Osteoblast (primary cell): ENCODE measurements around the gene KISS1R. TPM values are rescaled to one million over a fixed set of nuclear protein-coding genes. Genes with fewer than 3 reads are reported as not detected.

ENCODE experiments used
- DNase-seq: peaks from one replicate; pipeline ENCODE4 v3.0.0; 2011; ENCODE audit warnings: low spot score, mixed read lengths; ENCODE audit not compliant: insufficient read length; ENCODE audit errors: missing footprints
- H2AFZ ChIP-seq: 2 replicates; pipeline ENCODE4 v1.6.0; 2011; ENCODE audit warnings: mild to moderate bottlenecking, low read length
- H3K27ac ChIP-seq: 2 replicates; pipeline ENCODE4 v1.5.1; 2011; ENCODE audit warnings: mild to moderate bottlenecking, low read depth, low read length, moderate library complexity
- H3K27me3 ChIP-seq: 2 replicates; pipeline ENCODE4 v1.6.0; 2012; ENCODE audit warnings: mild to moderate bottlenecking, control low read depth, inconsistent platforms, low read length, moderate library complexity; ENCODE audit not compliant: insufficient read depth
- H3K36me3 ChIP-seq: 2 replicates; pipeline ENCODE4 v1.5.1; 2011; ENCODE audit warnings: mild to moderate bottlenecking, low read length, control low read depth, moderate library complexity; ENCODE audit not compliant: insufficient read depth
- H3K4me1 ChIP-seq: 2 replicates; pipeline ENCODE4 v1.5.1; 2011; ENCODE audit warnings: mild to moderate bottlenecking, low read length, control low read depth, moderate library complexity; ENCODE audit not compliant: insufficient read depth
- H3K4me2 ChIP-seq: 2 replicates; pipeline ENCODE4 v1.6.0; 2011; ENCODE audit warnings: mild to moderate bottlenecking, low read length; ENCODE audit not compliant: insufficient read depth
- H3K4me3 ChIP-seq: fragments of 200-600 bp; sonication (generic); 3 replicates; pipeline ENCODE4 v1.5.1; 2012; ENCODE audit warnings: mild to moderate bottlenecking, low read length, inconsistent platforms; ENCODE audit not compliant: insufficient read depth
- H3K79me2 ChIP-seq: 2 replicates; pipeline ENCODE4 v1.6.0; 2012; ENCODE audit warnings: mild to moderate bottlenecking, low read length, control low read depth, inconsistent platforms; ENCODE audit not compliant: insufficient read depth
- H3K9me3 ChIP-seq: 2 replicates; pipeline ENCODE4 v1.5.1; 2011; ENCODE audit warnings: low read depth, low read length, control low read depth
- H4K20me1 ChIP-seq: 2 replicates; pipeline ENCODE4 v1.6.0; 2012; ENCODE audit warnings: mild to moderate bottlenecking, low read length, control low read depth; ENCODE audit not compliant: insufficient read depth
- total RNA-seq: library from RNA; depleted of rRNA; stranded (reverse); fragments of >200 nt; gene quantifications from 2 replicates; pipeline ENCODE4 v1.2.3, GENCODE V29; 2012
- TF ChIP-seq, protein P1 (sequence below): IDR thresholded peaks from 2 replicates; pipeline ENCODE4 v1.5.1; 2011; ENCODE audit warnings: mild to moderate bottlenecking, low read depth, low read length, moderate library complexity; ENCODE audit errors: extremely low read depth

KISS1R gene
- total RNA-seq, 1 donor: not detected

DNA sequence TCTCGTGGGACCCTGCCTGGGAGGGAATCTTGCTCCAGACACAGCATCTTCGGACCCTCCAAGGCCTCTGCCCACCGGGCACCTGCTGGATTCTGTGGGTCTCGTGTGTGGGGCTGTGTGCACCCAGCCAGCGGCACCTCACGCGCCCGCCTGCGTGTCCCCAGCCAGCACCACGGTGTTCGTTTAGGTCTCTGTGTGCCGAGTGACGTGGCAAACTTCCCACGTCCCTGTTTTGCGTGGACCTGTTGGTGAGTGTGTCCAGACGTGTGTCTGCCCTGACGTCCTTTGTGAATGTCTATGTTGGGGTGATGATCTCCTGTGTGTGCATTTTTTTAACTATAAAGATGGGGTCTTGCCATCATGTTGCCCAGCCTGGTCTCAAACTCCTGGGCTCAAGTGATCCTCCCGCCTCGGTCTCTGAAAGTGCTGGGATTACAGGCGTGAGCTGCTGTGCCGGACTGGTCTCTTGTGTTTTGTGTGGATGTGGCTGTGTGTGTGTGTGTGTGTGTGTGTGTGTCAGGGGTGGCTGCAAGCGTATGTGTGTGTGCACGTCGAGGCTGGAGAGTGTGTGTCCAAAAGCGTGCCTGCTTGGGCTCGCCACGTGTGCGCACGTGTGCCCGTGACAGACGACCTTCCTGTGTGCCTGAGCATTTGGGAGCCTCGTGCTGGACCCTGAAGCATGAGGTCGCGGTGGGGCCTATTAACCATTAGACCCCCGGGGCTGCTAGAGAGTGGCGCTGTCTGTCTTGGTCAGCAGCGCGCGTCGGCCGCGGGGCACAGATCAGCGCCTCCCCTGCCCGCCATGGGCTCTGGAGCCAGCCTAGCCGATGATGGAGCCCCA, 24.4 kb downstream of the KISS1R start:
- H3K79me2 ChIP-seq: peaks cover 59% of the 10 kb centered on the region
- no peaks in the 10 kb centered on the region for H3K9me3 ChIP-seq
- H3K27me3 ChIP-seq: no peaks in the 10 kb centered on the region
- peak overlapping the region; percentile 67 for H3K4me3 ChIP-seq
- peaks cover 12% of the 10 kb centered on the region for H3K4me1 ChIP-seq
- peaks cover 44% of the 10 kb centered on the region for H4K20me1 ChIP-seq
- peaks cover 2% of the 10 kb centered on the region for H3K36me3 ChIP-seq
- peak overlapping the region; percentile 35 for H2AFZ ChIP-seq
- peak overlapping the region; percentile 72 for H3K27ac ChIP-seq
- DNase-seq: no peak
- peak overlapping the region; percentile 79 for H3K4me2 ChIP-seq
- TF ChIP-seq, protein P1, sequence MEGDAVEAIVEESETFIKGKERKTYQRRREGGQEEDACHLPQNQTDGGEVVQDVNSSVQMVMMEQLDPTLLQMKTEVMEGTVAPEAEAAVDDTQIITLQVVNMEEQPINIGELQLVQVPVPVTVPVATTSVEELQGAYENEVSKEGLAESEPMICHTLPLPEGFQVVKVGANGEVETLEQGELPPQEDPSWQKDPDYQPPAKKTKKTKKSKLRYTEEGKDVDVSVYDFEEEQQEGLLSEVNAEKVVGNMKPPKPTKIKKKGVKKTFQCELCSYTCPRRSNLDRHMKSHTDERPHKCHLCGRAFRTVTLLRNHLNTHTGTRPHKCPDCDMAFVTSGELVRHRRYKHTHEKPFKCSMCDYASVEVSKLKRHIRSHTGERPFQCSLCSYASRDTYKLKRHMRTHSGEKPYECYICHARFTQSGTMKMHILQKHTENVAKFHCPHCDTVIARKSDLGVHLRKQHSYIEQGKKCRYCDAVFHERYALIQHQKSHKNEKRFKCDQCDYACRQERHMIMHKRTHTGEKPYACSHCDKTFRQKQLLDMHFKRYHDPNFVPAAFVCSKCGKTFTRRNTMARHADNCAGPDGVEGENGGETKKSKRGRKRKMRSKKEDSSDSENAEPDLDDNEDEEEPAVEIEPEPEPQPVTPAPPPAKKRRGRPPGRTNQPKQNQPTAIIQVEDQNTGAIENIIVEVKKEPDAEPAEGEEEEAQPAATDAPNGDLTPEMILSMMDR: no peak

- Histone ChIP-seq H3K4me1 (peaks cover 12% of the 10 kb centered on the region), H3K4me3 (no peak overlapping the region), H3K27ac (no peak overlapping the region), H2AFZ (no peak overlapping the region), H4K20me1 (peaks cover 44% of the 10 kb centered on the region), H3K36me3 (peaks cover 2% of the 10 kb centered on the region), H3K27me3 (no peaks in the 10 kb centered on the region), H3K4me2 (no peak overlapping the region), H3K79me2 (peaks cover 57% of the 10 kb centered on the region), H3K9me3 (no peaks in the 10 kb centered on the region)
- TF ChIP-seq, protein P1: no peak
- DNase-seq: no peak
These were observed 25.1 kb downstream of the KISS1R start for GRCh38 chr19:942133-942645.

GRCh38 chr19:943551-944170, 26.5 kb downstream of the KISS1R start:
- Histone ChIP-seq H3K79me2 (peaks cover 50% of the 10 kb centered on the region), H3K9me3 (no peaks in the 10 kb centered on the region), H2AFZ (no peak overlapping the region), H3K4me3 (no peak overlapping the region), H3K27me3 (no peaks in the 10 kb centered on the region), H3K27ac (no peak overlapping the region), H3K4me1 (peaks cover 12% of the 10 kb centered on the region), H3K36me3 (peaks cover 2% of the 10 kb centered on the region), H4K20me1 (peaks cover 41% of the 10 kb centered on the region), H3K4me2 (no peak overlapping the region)
- TF ChIP-seq, protein P1: no peak
- DNase-seq: no peak

DNA sequence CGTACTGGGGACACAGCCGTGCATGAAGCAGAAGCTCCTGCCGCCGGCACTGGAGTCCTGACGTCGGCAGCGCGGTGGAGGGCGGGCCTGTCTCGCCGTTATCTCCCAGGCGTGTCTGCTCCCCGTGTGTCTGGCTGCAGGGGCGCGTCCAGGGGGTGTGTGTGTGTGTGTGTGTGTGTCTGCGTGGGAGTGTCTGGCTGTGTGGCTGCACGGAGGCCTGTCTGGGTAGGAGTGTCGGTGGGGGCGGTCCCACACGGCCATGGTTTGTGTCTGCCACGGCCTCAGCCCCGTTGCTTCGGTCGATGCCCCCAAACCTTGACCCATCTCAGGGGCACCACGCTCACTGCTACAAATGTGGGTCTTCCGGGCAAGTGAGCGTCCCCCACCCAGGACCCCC, 27.0 kb downstream of the KISS1R start:
- Histone ChIP-seq H3K4me2 (no peak overlapping the region), H3K27me3 (no peaks in the 10 kb centered on the region), H3K4me1 (peaks cover 12% of the 10 kb centered on the region), H3K27ac (no peak overlapping the region), H3K4me3 (no peak overlapping the region), H3K9me3 (no peaks in the 10 kb centered on the region), H3K79me2 (peaks cover 50% of the 10 kb centered on the region), H3K36me3 (peaks cover 2% of the 10 kb centered on the region), H2AFZ (no peak overlapping the region), H4K20me1 (peaks cover 40% of the 10 kb centered on the region)
- no peak for DNase-seq
- TF ChIP-seq, protein P1: no peak
